Activated CD4-positive, alpha-beta T cell treated with anti-CD3 and anti-CD28 coated beads, Interleukin-2, amount 50 U/mL, for 48 hours (primary cell): ENCODE data around the gene CRABP2.

ENCODE experiments used
- DNase-seq, 2 experiments: peaks; one replicate each; pipeline ENCODE4 v3.0.0-alpha.2; 2020

Gene CRABP2

DNA sequence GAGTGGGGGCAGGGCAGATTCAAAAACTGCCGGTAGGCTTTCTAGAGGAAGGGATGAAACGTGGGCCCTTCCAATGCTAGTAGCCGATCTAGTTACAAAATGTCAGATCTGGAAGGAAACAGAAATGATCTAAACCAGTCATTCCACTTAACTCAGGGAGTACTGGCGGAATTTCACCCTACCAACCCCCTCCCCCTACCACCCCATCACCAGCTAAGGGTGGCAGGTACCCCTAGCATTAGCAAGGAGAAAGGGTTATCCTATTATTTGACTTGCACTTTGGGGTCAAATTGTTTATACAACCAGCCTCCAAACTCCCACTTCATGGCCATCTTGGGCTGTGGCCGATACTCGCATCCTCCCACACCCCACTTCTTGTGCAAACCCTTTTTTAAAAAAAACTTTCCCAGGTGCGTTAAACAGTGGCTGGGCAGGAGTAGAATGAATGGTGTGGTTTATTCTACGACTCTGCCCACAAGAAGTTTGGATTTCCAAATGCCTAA, 36.1 kb upstream of the CRABP2 start:
- DNase-seq = peak; percentile 51 to 59

- peak; percentile 95 to 96 for DNase-seq
These were observed 35.5 kb upstream of the CRABP2 start, which contains the start of gene MRPL24 for GRCh38 chr1:156740741-156741480. Gene MRPL24, minus strand, starts transcription at chr1:156741088. Its CDS starts 2,384 bp downstream, at chr1:156738704.

DNA sequence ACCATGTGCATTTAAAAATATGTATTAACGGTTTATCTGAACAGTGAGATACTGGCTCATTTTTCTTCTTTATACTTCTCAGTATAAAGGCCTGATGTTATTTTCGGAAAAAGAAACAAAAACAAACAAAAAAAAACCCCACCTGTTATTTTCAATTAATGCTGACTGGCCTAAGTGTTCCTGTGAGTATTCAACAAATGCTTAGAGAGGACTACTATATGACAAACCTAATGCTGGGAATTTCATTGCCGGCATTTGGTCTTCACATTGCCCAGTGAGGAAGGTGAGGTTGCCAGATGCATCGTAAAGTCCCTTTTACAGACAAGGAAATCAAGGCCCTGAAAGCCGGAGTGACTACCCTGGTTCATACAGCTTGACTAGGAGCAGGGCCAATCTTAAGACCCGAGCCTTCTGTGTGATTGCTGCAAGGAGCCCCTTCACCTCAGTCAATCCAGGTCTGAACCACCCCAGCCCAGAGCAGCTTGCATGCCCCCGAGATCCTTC, 34.9 kb upstream of the CRABP2 start:
- DNase-seq = no peak

- no peak for DNase-seq
These were observed 33.5 kb upstream of the CRABP2 start for GRCh38 chr1:156738916-156739315.

DNA sequence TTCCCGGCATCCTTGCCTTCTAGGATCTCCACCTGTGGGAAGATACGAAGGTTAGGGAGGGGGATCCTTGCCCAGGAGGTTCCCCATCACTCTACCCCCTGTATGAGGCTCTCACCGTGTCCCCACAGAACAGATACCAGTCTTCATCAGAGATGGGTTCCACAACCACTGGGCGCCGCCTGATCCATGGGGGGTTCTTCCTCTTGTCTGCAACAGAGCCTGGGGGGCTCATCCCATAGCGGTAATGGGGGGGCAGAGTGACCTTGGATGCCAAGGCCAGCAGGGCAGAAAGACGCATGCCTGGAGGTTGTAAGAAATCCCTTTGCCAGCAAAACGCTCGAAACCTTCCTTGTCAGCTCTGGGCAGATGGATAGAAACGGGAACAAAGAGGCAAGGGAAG, 33.0 kb upstream of the CRABP2 start:
- DNase-seq = no peak

DNA sequence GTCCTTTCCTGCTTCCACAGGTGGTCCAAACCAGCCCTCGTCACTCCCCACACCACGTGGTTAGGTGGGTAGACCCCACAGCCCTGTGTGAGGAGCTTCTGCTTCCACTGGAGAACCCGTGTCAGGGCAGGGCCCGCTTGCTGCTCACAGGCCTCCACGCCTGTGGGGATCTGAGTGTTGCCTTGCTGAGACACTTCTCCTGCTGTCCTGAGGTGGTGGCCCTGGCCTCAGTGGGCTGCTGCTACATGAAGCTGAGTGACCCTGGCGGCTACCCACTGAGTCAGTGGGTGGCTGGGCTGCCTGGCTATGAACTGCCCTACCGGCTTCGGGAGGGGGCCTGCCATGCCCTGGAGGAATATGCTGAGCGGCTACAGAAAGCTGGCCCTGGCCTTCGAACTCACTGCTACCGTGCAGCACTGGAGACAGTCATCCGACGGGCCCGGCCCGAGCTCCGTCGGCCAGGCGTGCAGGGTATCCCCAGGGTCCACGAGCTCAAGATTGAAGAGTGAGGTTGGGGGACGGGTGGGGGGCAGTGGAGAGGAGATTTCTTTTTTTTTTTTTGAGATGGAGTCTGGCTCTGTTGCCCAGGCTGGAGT, 28.7 kb upstream of the CRABP2 start:
- DNase-seq = no peak

- DNase-seq = peak; percentile 95 to 97
These were observed 23.4 kb upstream of the CRABP2 start, which contains the start of gene ISG20L2 for GRCh38 chr1:156728599-156729462. Gene ISG20L2, minus strand, starts transcription at chr1:156728766. Its CDS starts 1,114 bp downstream, at chr1:156727652.

DNA sequence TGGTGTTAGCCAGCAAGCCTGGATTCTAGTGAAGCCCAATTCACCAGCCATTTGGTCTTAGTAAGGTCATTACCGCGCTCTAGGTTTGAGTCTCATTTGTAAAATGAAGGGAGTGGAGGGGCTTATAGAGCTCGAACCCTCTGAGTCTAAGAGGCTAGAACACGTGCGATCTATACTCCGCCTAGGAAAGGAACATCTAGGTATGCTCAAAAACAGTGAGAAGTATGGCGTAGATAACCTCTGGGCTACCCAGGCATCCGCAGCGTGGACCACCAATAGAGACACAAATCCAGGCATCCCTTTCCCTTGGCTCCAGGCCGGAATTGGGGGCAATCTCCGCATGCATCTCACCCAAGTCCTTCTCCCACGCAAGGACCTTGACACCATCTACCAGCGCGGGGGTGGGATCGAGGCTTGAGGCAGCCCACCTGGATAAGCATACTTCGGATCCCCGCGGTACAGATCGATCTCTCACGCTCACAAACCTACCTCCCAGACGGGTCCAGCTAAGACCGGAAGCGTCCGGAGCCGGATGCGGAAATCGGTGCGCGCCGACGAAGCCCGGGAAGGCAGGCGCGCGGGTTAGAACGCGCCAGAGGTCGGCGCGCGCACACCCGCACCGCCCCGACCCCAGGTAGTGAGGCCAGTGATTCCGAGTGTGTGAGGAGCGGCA, 22.7 kb upstream of the CRABP2 start, which contains the start of gene METTL25B:
METTL25B (plus strand) TSS at position 544 of the 673 bp plus-strand sequence. CDS start 636 bp downstream, outside the sequence.
- peak; percentile 82 to 86 for DNase-seq

- DNase-seq = no peak
These were observed 22.1 kb upstream of the CRABP2 start for GRCh38 chr1:156727492-156727891.

- peak; percentile 56 to 72 for DNase-seq
These were observed 21.3 kb upstream of the CRABP2 start for GRCh38 chr1:156726549-156727226.

DNA sequence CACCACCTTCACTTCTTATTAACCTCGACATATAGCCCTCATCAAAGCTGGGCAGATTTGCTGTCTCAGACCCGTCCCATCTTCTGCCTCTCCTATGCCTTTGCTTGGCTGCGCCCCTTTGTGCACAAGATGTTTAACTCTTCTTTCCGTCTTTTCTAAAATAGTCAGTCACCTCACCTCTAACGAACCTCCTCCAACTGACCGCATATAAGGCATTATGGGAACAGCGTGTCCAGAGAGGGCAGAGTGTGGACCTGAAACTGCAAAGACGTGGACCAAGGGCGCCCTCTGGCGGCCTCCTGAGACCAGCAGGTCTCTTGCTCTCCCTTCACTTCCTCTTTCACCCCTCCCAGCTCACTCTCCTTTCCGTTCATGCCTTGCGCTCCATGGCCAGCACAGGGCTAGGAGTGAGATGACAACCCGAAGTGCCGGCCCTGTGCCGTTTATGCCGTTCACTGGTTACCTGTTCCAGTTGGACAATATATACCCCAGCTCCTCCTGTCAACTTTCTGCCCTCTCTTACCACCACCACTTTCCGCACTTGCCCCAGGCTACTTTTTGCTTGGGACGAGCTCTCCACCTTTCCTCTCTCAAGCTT, 20.4 kb upstream of the CRABP2 start:
- peak; percentile 83 to 87 for DNase-seq

GRCh38 chr1:156721535-156721934, 16.2 kb upstream of the CRABP2 start:
- peak in 1 of 2 experiments; percentile 25 for DNase-seq

GRCh38 chr1:156721131-156721530, 15.7 kb upstream of the CRABP2 start:
- no peak for DNase-seq

DNA sequence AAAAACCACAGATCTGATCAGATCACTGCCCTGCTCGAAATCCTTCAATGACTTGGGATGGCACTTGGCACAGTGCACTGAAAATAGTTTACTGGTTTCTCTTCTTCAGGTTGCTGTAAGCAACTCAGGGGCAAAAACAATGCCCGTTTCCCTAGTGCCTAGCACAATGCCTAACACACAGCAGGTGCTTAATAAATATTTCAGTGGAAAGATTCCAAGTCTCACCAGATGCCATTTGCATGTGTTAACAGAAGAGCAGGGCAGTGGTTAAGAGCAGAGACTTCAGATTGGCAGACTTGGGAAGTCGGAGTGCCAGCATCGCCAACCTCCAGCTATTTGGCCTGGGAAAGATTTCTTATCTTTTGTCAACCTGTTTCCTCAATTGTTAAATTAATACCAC, 12.0 kb upstream of the CRABP2 start:
- no peak for DNase-seq

DNA sequence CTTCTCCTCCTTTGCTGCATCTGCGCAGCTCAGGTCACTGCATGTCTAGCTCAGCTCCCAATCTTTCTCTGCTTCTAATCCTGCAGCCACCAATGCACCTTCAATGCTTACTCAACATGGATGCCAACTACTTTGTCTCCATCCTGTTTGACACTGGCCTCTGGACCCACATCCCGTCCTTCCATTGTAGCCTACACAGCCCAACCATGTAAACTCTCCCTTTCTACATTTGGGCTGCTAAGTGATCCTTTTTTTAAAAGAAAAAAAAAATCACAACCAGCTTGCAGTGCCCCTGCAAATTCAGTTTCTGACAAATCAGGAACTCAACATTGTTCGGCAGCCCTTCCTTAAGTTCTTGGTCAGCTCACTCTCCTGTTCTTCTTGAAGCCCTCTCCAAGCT, 9.4 kb upstream of the CRABP2 start:
- DNase-seq = no peak

DNA sequence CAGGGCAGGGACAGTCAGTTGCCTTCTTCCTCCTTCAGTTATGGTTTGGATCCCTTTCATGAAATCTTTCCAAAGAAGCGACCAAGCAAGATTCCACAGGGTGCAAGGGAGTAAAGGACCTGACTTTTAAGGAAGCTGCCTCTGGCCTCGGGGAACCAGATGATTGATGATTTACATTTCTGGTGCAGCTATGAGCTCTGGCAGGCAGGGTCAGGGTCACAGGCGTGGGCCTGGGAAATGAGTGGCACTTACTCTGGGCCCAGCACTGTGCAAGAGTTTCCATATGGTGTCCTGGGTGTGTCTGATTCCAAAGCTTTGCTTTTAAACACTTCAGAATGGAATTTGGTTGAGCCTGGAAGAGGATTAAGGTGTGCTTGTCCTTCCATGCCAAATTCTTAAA, 7.2 kb upstream of the CRABP2 start:
- DNase-seq = no peak

DNA sequence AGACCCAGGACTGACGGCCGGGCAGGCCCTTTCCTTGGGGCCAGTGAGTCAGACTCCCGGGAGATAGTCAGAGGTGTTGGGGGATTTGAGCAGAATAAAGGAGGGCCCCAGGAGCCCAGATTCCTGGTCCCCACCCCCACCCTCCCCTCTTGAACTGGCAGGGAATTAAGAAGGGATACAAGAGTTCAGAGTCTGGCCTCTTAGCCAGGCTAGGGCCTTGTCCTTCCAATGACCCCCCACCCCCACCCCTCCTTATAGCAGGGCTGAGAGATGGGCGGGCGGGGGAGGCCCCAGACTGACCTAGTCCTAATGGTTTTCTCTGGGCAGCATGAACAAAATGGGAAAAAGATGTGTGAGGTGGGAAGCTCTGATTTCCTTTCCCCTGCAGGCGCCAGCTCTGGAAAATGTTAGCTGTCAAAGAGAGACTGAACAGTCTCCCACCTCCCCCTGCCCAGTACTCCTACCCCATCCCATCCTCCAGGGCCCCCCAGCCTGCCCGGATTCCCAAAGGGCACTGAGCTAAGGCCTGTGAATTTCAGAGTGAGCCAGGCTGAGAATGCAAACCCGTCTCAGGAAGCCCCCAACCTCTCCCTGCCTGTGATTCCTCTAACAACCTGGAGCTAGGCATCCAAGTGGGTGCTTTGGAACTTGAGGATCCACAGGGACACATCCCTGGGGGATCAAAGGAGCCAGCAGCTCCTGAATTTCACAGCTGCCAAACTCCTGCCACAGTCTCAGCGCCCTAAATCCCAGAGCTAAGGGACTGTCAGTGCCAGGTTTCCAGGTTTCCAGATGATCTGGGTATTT, 5.8 kb upstream of the CRABP2 start:
- DNase-seq = no peak

DNA sequence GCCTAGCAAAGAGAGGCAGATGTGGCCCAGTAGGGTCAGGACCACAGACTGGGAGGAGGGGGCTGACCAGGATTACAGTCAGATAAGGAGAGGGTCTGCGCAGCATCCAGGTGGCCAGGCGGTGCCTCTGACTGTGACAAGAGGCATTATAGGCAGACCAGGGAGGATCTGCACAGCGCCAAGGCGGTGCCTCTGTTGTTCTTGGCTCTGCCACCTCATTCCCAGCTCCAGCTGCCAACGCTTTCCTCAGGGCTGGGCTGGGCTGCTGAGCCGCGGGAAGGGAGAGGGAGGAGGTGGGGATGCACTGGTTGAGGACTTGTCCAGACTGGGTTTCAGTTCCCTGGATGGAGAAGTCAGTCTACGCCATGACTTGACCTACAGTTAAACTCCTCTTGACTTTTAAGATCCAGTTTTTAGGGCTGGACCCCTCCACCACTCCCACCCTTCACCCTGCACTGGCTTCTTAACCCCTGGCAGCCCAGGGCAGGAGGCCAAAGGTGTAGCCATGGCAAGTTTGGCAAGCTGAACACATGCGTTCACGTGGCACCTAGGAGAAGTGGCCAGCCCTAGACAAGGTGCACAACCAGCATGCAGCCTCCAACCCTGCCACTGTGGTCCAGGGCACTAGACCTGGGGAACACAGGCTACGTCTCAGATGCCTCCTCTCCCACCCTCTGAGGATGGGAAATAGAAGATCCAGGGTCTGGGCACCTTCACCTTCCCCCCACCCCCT, 4.5 kb upstream of the CRABP2 start:
- DNase-seq = no peak

DNA sequence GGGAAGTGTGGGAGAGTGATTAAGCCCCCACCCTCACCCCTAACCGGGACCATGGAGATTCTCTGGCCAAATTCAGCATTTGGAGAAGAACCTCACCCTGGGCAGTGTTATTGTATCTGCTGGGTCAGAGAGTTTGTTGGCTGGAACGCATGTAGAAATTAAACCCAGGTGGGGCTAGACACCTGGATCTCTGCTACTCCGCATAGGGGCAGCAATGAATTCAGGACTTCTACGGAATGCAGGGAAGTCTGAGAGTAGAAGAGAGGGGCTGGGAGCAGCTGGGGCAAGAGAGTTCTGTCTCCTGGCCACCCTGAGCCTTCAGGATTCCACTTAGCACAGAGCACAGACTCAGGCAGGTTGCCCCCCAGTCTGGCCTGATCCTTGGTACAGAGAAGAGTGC, 3.6 kb upstream of the CRABP2 start:
- DNase-seq = no peak

DNA sequence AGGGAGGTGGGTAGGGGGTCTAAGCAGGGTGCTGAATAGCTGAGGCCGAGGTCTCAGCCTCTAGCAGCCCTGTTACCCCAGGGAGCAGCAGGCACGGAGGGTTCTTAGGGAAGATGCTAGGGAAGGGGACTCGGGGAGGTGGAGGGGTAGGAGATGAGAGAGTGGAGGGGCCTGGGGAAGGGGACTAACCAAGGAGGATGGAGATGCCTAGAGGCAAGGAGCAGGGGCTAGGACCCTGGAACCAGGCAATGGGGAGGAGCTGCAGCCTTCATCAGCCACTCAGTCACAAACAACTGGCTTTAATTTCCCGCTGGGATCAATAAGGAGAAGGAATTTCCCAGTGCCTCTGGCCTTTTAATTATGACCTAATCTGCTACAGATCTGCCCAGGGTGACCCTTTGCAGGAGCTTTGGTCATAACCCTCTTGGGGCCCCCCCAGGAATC, 2.9 kb upstream of the CRABP2 start:
- no peak for DNase-seq
